Transverse colon (tissue), 4 donors: Measurements from ENCODE around the gene CDK18. TPM values are rescaled to one million over a fixed set of nuclear protein-coding genes. Genes with fewer than 3 reads are reported as not detected.
A peak's percentile ranks its signal among the peaks of the same experiment; 100 is the strongest.

Experiments
- DNase-seq: peaks from one replicate; pipeline ENCODE4 v3.0.0-alpha.2; 2019
- H3K27ac ChIP-seq, 4 donors: fragments of 200-600 bp; sonication (generic); 2 replicates each; pipeline ENCODE4 v1.5.1; 2016 to 2018; ENCODE audit warnings: inconsistent platforms in 4 of 4
- H3K27me3 ChIP-seq: fragments of 200-600 bp; sonication (generic); 2 replicates; pipeline ENCODE4 v1.5.1; 2017; ENCODE audit warnings: inconsistent platforms
- H3K36me3 ChIP-seq, 4 donors: fragments of 200-600 bp; sonication (generic); 2 replicates each; pipeline ENCODE4 v1.5.1; 2017 to 2019; ENCODE audit warnings: inconsistent platforms in 4 of 4
- H3K4me1 ChIP-seq, 4 donors: fragments of 200-600 bp; sonication (generic); 2 replicates each; pipeline ENCODE4 v1.5.1; 2017 to 2020; ENCODE audit warnings: inconsistent platforms in 4 of 4
- H3K4me3 ChIP-seq, 4 donors: fragments of 200-600 bp; sonication (generic); 1 replicate in 1 of 4; 2 replicates in 3 of 4; pipeline versions ENCODE4 v1.5.1 to v1.6.1; 2017 to 2019; ENCODE audit warnings: inconsistent platforms in 4 of 4
- H3K9me3 ChIP-seq, 2 donors: fragments of 200-600 bp; sonication (generic); 2 replicates each; pipeline ENCODE4 v1.5.1; 2017 to 2019; ENCODE audit warnings: inconsistent platforms in 2 of 2
- CTCF ChIP-seq, 5 experiments: fragments of 200-600 bp in 3 of 5; fragments of 450-650 bp in 2 of 5; sonication (generic) in 3 of 5; IDR thresholded peaks; 1 replicate in 2 of 5; 2 replicates in 3 of 5; pipeline ENCODE4 v1.5.1; 2016 to 2017; ENCODE audit warnings: antibody characterized with exemption in 5 of 5, inconsistent platforms in 3 of 5, mild to moderate bottlenecking in 2 of 5, moderate library complexity in 1 of 5
- EP300 ChIP-seq: sonication (generic); formaldehyde crosslinking; IDR thresholded peaks from one replicate; pipeline ENCODE4 v1.6.1; 2017; ENCODE audit warnings: antibody characterized with exemption, low read depth
- POLR2A ChIP-seq: fragments of 450-650 bp; IDR thresholded peaks from one replicate; pipeline ENCODE4 v1.6.1; 2016; ENCODE audit warnings: antibody characterized with exemption, mild to moderate bottlenecking, moderate library complexity
- POLR2AphosphoS5 ChIP-seq, 3 donors: sonication (generic); formaldehyde crosslinking; IDR thresholded peaks; one replicate each; pipeline ENCODE4 v1.6.1; 2016; ENCODE audit warnings: antibody characterized with exemption in 3 of 3
- WGBS, 2 donors: methylation state at CpG; one replicate each; pipeline ENCODE4 v1.1.5; 2018; ENCODE audit warnings: low coverage in 1 of 2; 5-methylcytosine and 5-hydroxymethylcytosine counted together
- in situ Hi-C, 4 donors: fragments of 200-750 bp; cut with MboI; loops; one replicate each; pipeline versions ENCODE4 v1.15.0 to v1.15.1; 2017; ENCODE audit warnings: low sequenced_read_pairs in 3 of 4, low pct_ligation_motif_present in 1 of 4, low pct_unique_long_range_greater_than_20kb in 1 of 4
- intact Hi-C: fragments of 100-400 bp; cut with DNase I; formaldehyde crosslinking; loops from one replicate; pipeline ENCODE4 v1.15.1; 2023; ENCODE audit warnings: low total_unique reads
- total RNA-seq, 4 donors: library from RNA; depleted of rRNA; stranded (reverse); fragments of >200 nt; gene quantifications; one replicate each; pipeline ENCODE4 v1.1.0, GENCODE V29; 2016

The CDK18 gene
- total RNA-seq, 4 donors from 2014 or later, result 28.8 to 112 (median 33.5) TPM

GRCh38 chr1:205546541-205546940 lies 42.1 kb downstream of the CDK18 start:
- no peak for DNase-seq
- TF ChIP-seq POLR2AphosphoS5 (IDR thresholded peaks at IDR 0.05) (no peak), POLR2A (no peak), EP300 (no peak), CTCF (IDR thresholded peaks at IDR 0.05) (no peak)
- in situ Hi-C loops, result no loop called here
- Histone ChIP-seq H3K27me3 (peaks cover 43% of the 10 kb centered on the region), H3K27ac (no peak overlapping the region), H3K4me3 (no peak overlapping the region), H3K4me1 (peaks cover 10 to 17% (median 10%) of the 10 kb centered on the region in 4 donors), H3K36me3 (no peaks in the 10 kb centered on the region), H3K9me3 (no peaks in the 10 kb centered on the region)
- intact Hi-C loops, result no loop called here
- 67 to 73% methylated on average over 1 of the region's 1 CpG for WGBS, 2 donors

- Histone ChIP-seq H3K27me3 (peaks cover 34% of the 10 kb centered on the region), H3K27ac (no peak overlapping the region), H3K4me1 (peaks cover 7 to 15% (median 10%) of the 10 kb centered on the region in 4 donors), H3K4me3 (no peak overlapping the region), H3K9me3 (no peaks in the 10 kb centered on the region), H3K36me3 (no peaks in the 10 kb centered on the region)
- peak; percentile 7 for DNase-seq
- 72 to 78% methylated on average over 2 to 15 of the region's 15 CpGs for WGBS, 2 donors
- TF ChIP-seq POLR2A, result no peak
- no peak for TF ChIP-seq EP300
- TF ChIP-seq POLR2AphosphoS5 (IDR thresholded peaks at IDR 0.05), result no peak
- TF ChIP-seq CTCF (IDR thresholded peaks at IDR 0.05), result no peak
- intact Hi-C loops (no loop called here), in situ Hi-C loops (no loop called here)
These were observed 43.7 kb downstream of the CDK18 start for GRCh38 chr1:205547936-205548827.

- no peak overlapping the region for H3K27ac ChIP-seq
- no peak for TF ChIP-seq POLR2AphosphoS5 (IDR thresholded peaks at IDR 0.05)
- no peak for TF ChIP-seq POLR2A
- TF ChIP-seq EP300, result no peak
- TF ChIP-seq CTCF (IDR thresholded peaks at IDR 0.05), result no peak
- peaks cover 16% of the 10 kb centered on the region for H3K27me3 ChIP-seq
- H3K36me3 ChIP-seq, result no peaks in the 10 kb centered on the region
- WGBS, 2 donors, result 77 to 84% methylated on average over 3 of the region's 3 CpGs
- no peak for DNase-seq
- in situ Hi-C loops (no loop called here), intact Hi-C loops (no loop called here)
- H3K4me3 ChIP-seq, result no peak overlapping the region
- peaks cover 0 to 7% (median 0%) of the 10 kb centered on the region in 4 donors for H3K4me1 ChIP-seq
- H3K9me3 ChIP-seq, result peaks cover 0 to 2% of the 10 kb centered on the region in 2 donors
These were observed 49.8 kb downstream of the CDK18 start for GRCh38 chr1:205554026-205554811.
